Fibroblast of skin of right biceps (primary cell): ENCODE results near the gene ST14.
A peak's percentile ranks its signal among the peaks of the same experiment; 100 is the strongest.
"Not testable (repeated sequence)": the region's sequence is repeated elsewhere in the genome, so short reads cannot be mapped to it uniquely, and the experiment has no call there.

Experiments used
- DNase-seq: peaks from one replicate; pipeline ENCODE4 v3.0.0-alpha.2; 2013

ST14 gene

DNA sequence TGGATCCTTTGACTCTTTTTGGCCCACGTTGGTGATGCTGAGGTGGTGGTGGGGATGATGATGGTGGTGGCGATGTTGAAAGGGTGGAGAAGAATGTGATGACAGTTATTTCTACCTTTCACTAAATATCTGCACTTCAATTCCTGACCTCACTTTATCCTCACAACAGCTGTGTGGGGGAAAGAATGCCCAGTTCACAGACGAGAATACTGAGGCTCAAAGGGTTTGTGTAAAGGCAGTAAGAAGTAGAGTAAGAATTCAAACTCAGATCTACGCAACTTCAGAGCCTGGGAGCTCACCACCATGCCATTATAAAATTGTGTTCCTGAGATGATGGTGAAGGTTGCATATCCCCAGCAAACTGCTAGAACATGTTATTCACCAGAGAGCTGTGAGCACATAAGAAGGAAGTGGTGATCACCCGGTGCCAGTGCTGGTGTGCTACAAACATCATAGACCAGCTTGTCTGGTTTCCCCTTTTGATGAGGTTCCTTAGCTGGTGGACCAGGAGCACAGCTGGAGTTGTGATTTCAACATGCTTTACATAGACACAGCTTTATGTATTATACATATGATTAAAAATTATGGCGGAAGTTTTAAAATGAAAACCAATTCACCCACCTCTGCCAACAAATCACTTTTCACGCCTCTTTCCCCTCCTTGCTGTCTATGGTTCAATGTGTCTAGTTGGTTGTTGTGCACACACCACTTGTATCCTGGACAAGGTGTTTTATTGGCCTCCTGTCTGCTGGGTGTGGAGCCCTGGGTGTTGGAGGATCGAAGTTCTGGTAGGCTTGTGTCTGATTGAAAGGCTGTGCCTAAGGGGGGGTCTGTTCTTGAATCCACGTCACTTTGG, 6.2 kb downstream of the ST14 start:
- no peak for DNase-seq

DNA sequence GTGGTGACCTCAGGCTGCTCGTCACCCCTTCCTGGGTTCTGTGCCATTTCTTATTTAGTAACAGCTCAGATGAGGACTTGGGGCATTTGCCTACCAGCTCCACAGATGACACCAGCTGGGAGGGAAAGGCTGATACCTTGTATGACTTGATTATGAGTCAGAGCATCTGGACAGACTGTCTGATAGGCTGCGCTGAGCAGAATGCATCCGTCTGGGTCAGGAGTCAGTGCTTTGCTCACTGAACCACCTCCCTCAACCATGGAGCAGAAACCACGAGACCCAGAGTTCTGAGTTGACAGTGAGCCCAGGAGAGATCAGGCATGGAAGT, 6.8 kb downstream of the ST14 start:
- peak; percentile 90 for DNase-seq

DNA sequence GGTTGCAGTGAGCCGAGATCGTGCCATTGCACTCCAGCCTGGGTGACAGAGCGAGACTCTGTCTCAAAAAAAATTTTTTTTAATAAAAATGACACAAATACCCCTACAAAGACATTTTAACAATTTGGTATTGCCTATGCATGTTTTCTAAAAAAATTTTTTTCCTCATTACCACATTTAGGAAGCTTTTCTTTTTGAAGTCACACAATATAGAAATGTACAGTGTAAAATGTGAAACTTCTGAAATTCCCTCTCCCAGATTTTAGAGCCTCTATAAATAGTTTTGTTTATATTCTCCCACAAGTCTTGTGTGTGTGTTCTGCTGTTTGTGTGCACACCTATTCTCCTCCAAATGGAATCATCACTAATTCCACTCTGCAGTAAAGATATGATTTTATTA, 7.6 kb downstream of the ST14 start:
- DNase-seq, result no peak

DNA sequence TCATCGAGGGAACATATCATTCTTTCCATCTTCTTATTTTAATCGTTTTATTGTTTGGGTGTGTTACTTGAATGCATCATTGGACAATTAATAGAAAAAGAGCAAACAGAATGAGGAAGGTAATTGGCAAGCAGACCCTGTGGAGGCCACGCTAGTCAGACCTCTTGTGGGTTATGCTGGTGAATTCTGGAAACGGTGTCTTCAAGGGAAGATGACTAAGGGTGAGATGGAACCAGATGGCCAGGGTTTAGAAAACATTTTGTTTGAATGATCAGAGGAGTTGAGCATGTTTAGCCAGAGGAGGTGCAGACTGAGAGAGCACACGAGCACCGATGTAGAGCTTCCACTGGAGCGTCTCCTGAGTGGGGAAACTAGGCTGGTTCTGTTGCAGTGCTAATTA, 8.5 kb downstream of the ST14 start:
- peak; percentile 32 for DNase-seq

DNA sequence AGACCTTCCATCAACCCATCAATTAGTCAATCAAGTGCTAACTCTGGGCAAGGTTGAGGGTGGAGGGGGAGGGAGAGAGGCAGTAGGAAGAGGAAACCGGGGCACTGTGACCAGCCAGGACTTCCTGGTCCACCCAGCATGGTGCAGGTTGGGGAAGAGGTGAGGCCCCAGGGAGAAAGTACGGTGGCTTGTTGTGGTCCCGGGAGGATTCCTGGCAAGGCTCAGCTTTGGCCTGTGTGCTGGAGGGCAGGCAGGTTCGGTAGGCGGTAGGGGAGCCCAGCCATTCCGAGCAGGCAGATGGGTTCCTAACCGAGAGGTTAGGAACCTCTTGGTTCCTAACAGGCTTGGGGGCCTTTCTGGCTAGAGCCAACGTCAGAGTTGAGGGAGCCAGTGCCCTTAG, 10.8 kb downstream of the ST14 start:
- no peak for DNase-seq

DNA sequence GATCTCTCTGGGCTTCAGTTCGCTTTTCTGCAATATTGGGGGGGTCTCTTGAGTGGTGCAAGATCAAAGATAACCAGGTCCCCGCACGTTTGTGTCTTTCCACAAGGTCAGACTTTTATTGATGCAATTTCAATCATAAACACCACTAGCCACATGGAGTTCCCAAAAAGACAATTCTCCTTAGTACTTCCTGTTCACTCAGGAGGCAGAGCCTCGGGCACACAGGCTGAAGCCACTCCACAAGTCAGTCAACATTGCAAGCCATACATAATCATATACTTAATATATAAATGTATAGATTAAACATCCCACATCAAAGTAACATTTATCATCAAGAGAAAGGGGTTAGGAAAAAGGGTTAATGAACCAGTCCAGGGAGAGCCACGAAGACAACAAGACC, 12.0 kb downstream of the ST14 start:
- DNase-seq, result no peak

DNA sequence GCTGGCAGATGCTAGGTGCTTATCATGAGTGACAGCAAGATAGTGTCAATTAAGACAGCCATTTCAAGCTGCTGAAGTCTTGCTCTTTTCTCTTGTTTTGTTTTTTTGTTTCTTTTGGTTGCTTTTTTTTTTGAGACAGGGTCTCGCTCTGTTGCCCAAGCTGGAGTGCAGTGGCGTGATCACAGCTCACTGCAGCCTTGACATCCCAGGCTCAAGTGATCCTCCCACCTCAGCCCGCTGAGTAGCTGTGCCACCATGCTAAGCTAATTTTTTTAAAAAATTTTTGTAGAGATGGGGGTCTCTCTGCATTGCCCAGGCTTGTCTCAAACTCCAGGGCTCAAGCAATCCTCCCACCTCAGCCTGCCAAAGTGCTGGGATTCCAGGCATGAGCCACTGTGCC, 12.4 kb downstream of the ST14 start:
- not testable (repeated sequence) for DNase-seq

DNA sequence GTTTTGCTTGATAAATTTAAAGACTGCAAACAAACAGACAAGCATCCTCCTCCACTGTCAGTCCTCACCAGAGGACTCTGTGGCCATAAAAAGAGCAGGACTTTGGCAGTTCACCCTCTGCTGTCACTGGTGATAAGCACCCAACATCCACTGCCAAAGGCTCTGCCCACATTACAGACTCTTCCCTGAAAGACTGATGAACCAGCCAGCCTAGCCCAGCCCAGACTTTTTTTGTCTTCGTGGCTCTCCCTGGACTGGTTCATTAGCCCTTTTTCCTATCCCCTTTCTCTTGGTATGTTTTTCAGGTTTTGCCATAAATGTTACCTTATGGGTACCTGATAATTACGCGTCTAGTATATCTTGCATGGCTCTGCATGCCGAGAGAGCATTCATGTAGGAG, 15.1 kb downstream of the ST14 start:
- no peak for DNase-seq

DNA sequence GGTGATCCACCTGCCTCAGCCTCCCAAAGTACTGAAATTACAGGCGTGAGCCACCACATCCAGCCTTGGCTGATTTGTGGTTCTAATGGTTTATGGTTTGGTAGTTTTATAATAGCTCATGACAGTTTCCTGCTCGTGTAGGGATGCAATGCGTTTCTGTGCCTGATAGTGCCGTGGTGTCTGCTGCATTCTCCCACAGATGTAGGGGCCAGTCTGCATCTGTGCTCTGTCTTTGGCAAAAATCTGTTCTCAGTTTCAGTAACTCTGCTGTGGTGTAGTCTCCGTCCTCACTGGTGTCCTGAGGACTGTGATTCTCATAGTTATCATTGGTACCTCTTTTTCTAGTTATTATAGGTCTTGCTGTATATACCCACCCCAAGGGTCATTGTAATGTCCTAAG, 16.3 kb downstream of the ST14 start:
- DNase-seq, result no peak

DNA sequence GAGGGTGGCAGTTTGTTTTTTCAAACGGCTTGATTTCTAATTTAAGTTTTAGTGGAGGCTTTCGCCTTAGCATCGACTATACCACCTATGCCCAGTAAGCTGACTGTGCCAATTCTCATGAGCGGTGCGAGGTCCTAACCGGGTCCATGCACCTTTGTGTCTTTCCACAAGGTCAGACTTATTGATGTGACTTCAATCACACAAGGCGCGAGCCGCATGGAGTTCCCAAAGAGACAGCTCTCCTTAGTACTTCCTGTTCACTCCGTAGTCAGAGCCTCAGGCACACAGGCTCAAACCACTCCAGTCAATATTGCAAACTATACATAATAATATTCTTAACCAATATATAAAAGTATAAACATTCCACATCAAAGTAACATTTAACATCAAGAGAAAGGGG, 18.2 kb downstream of the ST14 start:
- DNase-seq, result no peak

DNA sequence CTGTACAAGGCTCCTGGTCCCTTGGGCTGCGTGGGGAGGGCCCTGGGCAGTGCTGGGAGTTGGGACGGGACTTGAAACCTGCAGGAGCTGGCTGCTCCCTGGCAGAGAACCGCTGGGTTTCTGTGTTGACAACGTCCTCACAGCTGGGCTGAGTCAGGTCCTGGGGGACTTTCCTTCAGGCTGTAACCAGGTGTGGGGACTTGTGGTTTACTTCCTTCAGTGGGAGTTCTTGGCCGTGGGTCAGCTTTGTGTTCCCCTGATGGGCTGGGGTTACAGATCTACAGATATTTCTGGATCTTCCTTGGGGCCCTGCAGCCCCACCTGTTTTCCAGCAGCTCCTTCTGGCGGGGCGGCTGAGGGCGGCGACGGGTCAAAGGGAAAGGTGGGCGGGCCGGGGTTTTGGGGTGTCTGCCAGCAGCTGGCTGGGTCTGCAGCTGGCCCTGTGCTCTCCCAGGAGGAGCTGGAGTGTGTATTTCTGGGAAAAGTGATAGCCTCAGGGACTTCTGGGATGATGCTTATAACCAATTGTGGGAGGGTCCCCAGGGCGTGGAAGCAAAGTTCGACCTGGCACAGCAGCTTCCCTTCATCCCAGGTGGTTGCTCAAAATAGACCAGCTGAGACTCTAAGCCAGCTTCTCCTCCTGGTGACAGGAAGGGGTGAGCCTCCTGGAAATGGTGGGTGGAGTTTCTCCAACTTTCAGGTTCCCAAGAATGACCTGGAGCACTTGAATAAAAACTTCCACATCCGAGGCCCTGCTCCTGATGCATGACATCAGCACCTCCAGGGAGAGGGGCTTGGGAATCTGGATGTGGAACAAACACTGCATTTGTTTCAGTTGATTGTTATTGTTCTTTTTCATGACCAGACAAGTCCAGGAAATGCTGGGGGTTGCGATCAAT, 19.1 kb downstream of the ST14 start:
- DNase-seq, result no peak

DNA sequence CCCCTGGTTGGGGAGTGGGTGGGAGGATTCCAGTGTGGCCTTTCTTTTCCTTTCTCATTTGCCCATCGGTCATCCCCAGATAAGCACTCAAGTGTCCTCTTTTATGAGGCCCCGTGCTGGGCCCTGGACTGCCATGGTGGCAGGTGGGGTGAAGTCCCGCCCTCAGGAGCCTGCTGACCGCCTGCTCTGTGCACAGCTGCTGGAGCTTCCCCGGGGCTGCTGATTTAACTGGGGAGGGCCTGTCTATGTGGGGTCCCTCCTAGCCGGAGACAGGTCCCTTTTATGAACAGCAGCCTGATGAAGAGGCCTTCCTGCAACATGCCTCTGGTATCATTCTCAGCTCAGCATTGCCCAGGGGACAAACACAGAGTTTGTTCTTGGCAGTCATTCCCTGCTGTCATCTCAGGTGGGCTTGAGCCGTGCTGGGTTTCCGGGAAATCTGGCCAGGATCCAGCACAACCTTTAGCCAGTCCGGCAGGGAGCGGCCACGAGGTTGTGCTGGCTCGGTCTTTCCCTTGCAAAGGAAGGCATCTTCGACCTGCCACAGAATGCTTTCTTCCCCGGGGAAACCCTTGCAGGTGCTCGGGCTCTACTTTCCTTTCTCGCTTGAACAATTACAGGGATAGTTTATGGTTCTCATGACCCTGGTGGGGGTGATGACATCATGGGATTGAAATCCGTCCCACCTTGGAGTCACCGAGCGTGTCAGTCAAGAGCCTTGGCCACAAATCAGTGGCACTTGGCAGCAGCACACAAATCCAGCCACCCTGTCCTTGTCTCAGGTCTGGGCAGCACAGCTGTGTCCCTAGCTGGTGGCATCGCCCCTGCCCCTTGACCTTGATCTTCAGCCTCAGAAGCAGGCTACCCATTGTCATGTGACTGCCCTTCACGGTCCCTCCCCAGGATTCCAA, 20.1 kb downstream of the ST14 start:
- DNase-seq, result no peak

DNA sequence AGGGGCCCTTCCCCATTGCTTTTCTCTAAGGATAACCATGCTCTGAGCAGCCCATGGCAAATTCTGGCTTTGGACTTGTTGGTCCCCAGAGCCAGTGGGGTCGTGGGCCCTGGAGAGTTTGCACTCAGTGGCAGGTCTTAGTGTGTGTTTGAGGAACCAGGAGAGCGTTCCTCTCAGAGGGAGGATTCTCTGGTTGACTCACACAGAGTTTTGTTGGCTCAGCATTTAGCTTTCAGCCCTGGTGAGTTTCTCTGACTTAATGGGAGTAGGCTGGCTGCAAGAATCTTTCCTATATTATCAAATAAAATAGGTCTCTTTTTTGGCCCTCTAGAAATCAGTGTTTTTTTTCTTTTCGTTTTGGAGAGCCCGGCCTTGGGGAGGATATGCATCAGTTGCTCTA, 20.9 kb downstream of the ST14 start:
- no peak for DNase-seq

DNA sequence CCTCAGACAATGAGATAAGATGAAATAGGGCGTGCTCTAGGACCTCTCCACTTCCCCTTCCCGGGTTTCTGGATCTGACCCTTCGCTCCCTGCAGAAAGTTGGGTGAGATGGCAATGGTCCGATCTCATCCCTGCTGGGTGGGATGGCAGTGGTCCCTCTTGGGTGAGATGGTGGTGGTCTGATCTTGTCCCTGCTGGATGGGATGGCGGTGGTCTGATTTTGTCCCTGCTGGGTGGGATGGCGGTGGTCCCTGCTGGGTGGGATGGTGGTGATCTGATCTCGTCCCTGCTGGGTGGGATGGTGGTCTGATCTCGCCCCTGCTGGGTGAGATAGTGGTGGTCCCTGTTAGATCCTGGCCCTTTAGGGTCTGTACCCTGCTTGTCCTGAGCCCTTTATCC, 21.3 kb downstream of the ST14 start:
- no peak for DNase-seq

DNA sequence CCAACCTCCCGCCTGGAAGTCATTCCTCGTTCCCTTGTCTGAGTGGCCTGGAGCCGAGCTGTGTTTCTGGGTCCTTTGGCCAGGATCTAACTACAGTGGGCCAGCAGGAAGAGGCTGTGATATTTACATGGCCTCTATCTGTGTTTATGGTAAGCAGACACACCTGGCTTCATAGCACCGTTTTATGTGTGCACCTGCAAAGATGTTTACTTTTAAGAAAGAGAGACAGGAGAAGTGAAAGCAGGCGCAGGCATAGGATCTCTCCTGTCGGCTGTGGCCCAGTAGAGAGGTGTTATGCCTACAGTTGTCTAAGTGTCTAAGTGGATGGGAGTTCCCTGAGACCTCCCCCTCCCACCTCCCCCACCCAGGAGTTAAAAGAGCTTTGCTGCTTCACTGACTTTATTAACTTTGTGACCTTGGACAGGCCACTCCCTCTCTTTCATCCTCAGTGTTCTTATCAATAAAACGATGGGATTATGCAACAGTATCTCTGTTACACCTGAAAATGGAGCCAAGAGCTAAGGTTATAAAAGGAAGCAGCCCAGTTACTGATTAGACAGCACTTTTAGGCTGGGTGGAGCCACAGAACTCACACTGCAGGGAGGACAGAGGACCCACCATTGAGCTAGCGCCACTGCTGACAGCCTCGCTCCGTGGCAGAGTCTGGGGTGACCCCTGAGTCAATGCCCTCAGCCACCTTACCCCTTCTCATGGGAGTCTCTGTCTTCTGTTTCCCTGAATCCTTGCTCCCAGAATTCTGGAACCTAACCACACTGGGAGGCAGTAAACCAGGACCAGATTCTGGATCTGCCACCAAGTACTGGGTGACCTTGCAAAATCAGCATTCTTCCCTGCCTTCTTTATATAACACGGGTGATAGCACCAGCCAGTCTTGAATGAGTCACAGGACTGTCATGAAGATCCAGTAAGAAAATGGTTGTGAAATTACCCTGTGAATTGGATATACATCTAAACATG, 22.0 kb downstream of the ST14 start:
- DNase-seq, result peak; percentile 74

DNA sequence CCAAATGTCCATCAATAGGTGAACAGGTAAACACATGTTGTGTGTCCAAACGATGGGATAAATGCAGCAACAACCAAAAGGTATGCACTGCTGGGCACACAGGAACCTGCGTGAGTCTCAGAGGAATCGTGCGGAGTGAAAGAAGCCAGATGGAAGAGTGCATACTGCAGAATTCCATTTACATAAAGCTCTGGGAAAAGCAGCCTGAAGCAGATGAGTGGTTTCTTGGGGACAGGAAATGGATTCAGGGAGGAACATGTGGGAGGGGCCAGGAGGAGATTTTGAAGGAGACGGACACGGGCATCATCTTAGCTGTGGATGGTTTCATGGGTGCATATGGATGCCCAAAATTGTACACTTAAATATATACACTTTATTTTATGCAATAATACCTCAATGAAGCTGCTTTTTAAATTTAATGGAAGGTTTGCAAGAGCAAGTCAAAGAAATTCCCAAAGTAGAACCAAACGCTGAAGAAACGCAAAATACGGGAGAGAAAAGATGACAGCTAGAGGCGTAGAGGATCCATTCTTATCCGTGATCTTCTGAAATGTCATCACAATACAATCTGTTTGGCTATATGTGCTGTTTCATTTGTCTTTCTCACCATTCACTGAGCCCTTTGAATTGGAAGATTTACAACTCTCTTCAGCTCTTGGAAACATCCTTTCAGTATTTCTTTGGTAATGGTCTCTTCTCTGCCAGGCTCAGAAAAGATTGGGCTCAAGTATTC, 24.5 kb downstream of the ST14 start:
- DNase-seq, result no peak

DNA sequence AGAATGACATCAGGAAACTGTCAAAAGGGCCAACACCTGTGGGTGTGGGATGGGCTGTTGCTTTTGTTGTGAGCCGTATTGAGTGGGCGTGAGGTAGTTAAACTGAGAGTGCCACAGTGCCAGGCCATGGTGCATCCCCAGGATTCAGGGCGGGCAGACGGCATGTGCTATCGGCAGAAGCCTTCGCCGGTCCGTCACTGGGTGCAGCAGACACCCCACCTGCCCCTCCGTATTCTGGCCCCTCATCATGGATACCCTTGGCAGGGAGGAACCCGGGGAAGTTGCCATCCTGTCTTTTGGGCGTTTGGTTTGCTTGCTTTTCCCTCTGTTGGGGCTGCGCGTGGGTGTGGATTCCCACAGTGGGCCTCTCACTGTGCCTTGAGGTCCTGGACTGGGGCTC, 27.5 kb downstream of the ST14 start:
- no peak for DNase-seq

DNA sequence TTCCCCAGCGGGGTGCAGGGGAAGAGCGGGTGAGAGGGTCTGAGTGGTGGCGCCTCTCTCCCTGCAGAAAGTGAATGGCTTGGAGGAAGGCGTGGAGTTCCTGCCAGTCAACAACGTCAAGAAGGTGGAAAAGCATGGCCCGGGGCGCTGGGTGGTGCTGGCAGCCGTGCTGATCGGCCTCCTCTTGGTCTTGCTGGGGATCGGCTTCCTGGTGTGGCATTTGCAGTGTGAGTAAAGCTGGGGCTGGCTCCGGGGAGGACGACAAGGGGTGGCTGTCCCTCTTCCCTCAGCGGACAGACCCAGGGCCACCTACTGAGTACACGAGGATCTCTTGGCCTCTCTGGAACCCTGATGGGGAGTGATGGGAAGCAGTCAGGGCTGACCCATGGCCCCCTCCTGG, 28.5 kb downstream of the ST14 start:
- no peak for DNase-seq

DNA sequence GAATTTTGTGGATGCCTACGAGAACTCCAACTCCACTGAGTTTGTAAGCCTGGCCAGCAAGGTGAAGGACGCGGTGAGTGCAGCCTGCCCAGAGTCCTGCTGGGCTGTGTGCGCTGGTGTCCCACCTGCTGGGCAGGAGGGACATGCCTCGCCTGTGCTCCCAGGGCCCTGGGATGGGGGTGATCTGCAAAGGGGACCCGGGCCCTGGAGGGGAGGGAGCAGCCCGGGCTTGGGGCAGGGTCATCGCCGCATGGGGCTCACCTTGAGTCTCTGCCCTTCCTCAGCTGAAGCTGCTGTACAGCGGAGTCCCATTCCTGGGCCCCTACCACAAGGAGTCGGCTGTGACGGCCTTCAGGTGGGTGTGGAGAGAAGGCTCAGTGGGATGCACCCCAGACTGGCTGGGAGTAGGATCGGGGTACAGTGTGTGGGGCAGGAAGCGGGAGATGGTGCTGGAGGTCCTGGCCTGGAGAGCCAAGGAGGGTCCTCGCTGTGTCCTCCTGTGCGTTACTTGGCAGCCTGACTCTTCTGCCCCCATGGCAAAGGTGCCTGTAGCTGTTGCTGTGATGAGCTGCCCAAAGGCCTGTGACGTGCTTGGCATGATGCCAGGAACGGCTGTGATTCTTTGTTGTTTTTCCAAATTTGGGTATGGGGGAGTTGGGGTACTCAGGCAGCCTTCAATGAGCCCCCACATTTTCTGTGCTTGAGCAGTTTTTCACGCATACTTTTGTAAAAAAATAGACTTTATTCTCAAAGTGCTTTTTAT, 29.2 kb downstream of the ST14 start:
- no peak for DNase-seq

DNA sequence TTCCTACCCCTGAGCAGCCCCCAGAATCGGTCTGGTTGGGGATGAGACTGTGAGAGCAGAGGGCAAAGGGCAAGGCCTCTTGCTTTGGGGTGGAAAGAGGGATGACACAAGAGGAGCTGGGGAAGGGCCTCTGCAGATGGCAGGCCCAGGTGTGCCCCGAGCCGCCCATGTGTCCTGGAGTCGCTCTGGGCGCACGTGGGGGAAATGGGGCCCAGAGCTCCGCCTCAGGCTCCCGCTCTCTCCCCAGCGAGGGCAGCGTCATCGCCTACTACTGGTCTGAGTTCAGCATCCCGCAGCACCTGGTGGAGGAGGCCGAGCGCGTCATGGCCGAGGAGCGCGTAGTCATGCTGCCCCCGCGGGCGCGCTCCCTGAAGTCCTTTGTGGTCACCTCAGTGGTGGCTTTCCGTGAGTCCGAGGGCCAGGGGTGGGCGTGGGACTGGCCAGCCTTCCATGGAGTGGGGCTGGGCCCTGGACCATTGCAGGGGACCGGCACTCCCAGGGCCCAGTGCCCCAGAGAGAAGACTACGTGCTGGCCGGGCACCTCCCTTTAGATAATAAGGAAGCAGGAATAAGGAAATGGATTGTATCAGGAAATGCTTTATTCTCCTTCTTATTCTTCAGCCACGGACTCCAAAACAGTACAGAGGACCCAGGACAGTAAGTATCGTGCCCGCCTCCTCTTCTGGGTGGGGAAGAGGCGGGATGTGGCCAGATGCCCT, 30.1 kb downstream of the ST14 start:
- no peak for DNase-seq
